ENCODE data around the gene PMEPA1.

The PMEPA1 gene

DNA sequence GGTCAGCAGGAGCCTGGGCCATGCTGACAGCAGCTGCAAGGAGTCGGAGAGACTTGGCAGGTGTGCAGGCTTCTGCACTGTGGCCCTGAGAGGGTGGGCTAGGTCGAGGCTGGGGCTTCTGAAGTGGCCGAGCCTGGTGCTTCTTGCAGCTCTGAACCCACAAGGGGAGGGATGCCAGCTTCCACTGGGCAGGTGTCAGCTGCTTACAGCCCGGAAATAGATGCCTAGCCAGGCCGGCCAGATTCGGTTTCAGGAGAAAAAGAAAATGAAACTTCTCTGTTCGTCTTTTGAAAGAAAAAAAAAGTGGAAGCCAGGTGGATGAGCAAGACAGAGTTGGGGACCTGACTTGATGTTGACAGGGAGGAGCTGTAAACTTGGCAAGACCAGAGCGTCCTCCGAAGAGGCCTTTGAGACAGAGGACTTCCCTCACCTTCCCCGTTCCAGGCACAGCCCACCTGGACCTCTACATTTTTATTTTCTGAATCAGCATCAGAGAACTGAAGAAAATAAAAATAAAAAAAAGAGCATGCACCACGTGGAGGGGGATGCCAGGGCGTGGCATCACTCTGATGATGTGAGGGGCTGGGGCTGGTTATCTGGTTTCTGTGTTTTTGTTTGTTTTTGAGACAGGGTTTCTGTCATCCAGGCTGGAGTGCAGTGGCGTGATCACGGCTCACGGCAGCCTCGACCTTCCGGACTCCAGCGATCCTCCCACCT lies 89.4 kb downstream of the PMEPA1 start, which contains the start of gene ZBP1:
ZBP1 (minus strand) TSS at position 153 of the 717 bp plus-strand sequence; CDS start at position 22, 131 bp downstream.
- peak; percentile 18 for FAIRE-seq

DNA sequence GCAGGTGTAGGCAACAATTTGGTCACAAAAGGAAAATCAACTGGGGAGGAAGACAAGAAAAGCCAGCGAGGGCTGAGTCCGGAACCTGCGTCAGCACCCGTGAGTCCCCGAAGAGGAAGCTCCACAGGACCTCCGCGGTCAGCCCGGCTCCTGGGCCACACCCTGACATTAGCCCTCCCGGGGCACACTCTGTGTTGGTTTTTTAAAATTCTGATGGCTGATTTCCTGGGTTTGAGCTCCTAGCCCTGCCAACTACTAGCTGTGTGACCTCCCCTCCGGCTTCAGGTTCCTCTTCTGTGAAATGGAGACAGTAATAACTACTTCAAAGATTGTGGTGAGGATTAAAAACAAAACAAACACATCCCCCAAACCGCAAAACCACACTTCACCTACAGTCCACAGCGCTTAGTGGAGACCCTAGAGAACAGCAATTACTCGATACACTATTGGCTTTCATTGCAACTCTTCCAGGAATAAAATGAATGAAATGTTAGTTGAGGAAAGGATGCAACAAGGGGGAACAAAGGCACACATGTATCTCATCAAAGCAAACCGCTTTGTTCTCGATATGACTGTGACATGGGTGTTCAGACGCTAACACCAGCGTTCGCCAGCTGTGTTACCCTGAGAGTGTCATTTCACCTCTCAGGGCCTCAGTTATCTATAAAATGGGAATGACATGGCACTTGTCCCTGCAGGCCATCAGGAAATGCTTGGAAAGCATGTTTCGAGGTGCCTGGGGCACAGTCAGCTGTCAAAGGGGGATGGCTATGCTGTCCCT lies 90.6 kb downstream of the PMEPA1 start:
- FAIRE-seq, result no peak

DNA sequence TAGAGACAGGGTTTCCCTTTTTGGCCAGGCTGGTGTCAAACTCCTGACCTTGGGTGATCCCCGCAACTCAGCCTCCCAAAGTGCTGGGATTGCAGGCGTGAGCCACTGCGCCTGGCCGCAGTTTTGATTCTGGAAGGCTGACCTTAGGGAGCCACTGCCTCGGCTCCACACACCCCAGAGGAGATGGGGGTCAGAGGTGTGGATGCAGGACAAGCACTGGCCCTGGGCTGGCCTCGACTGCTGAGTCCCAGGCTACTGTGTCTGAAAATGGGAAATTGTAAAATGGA lies 91.1 kb downstream of the PMEPA1 start:
- FAIRE-seq, result no peak

DNA sequence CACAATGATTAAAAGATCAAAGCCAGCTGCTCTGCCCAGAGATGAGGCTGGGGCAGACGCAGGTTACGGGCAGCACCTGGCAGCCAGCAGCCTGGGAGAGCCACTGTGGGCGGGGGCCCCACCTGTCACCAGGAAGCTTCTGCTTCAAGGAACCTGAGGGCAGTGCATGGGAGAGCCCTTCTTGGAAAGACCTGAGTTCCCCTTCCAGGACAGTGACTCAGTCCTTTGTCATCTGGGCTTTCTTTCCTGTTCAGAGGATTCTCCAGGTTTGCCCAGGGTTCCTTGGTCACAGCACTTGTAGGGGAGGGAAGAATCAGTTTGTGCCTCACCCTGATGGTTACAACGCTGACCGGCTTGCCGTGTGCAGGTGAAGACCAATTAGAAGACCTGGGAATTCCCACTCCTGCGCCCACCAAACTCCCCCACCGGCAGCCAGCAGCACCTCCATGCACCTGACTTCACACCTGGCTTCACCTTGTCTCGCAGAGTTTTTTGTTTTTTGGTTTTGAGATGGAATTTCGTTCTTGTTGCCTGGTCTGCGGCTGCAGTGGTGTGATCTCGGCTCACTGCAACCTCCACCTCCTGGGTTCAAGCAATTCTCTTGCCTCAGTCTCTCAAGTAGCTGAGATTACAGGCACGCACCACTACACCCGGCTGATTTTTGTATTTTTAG lies 91.6 kb downstream of the PMEPA1 start:
- FAIRE-seq, result no peak

DNA sequence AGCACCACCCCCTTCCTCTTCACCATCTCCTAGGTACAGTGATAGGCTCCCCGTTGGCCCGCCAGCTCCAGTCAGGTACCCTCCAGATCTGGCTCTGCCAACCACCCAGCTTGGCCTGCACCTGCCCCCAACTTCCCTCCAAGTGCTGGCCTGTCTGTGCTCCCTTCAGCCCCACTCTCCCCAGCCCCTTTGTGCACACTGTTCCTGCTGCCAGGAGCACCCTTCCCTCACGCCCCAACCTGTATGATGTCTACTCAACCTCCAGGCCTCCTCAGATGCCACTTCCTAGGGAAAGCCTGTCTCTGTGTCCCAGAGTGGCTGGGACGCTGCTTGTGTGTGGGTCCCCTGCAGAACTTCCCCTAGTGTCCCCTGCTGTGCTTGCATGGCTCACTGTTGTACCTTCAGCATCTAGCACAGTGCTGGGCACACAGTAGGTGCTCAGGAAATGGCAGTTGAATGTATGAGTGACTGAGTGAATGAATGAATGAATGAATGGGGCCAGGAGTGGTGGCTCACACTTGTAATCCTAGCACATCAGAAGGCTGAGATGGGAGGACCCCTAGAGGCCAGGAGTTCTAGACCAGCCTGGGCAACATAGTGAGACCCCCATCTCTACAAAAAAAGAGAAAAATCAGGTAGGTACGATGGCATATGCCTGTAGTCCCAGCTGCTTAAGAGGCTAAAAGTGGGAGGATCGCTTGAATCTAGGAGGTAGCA lies 92.6 kb downstream of the PMEPA1 start:
- no peak for FAIRE-seq

DNA sequence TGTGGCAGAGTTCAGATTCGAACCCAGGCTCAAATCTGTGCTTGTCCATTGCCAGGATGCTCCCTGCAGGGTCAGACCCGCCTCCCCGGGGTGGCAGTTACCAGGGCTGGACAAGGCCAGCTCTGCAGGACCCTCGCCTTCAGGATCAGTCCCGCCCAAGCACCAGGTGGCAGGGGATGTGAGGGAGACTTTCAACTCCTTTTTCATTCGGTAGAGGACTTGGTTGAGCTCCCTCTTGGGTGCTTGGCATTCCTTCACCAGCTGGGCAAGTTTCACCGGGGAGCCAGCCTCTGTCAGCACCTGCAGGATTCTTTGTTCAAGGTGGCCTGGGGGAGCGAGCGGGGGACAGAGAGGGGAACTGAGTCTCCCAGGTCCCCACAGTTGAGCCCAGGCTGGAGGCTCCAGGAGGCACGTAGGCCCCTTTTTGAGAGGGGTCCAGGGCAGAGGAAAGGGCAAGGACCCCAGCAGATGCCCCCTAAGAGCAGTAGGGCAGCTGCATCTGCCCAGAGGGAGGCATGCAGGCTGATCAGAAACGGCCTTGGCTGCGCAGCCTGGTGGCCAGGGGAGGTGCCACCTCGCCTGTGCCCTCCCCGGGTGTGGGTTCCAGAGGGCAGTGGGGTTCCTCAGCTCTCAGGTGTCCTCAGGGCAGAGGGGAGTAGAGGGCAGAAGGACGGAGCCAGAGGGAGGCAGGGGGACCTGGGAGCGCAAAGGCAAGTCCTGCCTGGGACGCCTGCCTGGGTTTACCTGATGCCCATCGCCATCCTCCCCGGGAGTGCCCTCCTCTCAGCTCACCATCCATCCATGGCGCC lies 93.5 kb downstream of the PMEPA1 start:
- FAIRE-seq, result no peak

DNA sequence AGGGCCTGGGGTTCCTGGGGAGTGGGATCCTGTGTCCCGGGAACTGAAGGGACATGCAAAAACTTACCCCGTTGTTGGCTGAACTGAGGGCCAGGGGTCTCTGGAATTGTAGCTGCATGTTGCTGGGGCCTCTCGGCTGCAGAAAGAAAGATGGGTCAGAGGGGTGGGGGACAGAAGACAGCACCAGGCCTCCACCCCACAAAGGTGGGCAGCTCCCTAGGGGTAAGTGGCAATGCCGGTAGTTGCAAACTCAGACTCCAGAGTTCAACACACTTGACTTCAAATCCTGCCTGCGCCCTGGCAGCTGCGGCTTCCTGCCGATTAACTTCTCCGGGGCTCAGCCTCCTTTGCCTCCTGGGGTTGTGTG lies 94.4 kb downstream of the PMEPA1 start:
- no peak for FAIRE-seq

DNA sequence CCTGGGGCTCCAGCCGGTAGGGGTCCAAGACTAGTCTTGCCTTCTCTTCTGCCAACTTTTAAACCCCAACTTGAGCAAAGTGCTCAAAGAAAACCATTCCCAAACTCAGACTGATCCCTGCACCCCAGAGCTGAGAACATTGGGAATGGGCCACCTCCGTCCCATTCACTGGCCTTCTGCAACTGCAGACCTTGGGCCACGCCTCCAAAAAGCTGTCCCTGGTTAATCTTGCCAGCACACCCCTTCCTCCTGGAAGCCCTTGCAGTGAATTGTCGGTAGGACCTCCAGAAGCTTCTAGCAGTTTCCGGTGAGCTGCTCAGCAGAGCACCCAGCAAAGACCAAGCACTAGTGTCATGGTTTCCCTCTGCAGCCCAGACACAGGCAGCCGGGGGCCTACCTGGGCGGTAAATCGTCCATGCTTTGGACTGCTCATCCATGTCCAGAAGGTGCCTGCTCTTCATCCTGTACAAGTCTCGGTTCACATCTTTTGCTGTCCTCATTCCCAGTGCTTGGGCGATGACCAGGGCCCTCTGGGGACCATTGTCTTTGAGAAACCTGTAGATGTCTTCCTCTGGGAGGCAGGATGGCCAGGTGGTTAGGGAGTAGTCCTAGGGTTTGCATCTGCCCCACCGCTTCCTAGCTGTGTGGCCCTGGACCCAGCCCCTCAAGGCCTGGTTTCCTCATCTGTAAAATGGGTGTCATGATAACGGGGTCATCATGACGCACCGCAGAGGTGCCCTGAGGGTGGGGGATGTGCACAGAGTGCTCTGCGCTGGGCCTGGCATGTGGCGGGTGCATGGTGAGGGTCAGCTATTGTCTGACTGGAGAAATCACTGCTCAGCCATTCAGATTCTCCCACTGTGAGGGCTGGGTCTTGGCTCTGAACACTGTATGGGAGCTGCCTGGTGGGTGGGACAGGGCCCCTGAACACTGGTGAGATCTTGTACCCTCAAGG lies 95.0 kb downstream of the PMEPA1 start:
- no peak for FAIRE-seq

DNA sequence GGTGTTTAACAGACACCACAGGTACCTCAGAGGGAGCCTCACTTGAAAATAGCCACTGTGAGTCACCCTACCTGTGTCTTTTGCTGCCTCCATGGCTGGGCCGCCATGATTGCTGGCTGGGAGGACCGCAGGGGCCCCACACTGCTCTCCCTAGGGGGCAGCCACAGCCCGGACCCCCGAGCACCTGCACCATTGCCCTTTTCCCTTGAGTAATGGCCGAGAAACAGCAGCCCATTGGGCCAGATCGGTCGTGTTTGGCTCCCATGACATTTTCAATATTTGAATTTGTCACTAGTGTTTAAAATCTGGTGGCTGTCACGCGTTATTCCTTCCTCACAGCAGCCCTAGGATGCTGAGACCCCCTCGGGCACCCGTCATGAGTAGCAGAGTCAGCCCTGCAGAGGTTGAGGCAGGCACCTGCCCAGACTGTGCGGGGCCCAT lies 96.3 kb downstream of the PMEPA1 start:
- no peak for FAIRE-seq

DNA sequence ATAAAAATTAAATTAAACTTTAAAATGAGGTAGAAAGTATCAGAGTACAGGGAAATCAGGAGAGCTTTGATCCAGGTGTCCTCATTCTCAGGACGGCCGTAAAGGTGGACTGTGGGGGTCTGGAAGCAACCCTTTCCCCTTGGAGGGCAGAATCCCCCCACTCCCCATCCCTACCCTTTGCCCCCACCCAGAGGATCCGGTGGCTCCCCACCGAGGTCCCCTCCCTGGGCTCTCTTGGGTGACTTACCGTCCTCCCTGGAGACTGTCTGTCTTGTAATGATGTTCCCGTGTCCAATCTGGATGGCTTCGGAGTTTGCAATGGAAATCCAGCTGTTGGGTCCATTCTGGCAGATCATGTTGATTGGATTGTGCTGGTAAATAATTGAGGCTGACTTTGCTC lies 96.9 kb downstream of the PMEPA1 start:
- no peak for FAIRE-seq

DNA sequence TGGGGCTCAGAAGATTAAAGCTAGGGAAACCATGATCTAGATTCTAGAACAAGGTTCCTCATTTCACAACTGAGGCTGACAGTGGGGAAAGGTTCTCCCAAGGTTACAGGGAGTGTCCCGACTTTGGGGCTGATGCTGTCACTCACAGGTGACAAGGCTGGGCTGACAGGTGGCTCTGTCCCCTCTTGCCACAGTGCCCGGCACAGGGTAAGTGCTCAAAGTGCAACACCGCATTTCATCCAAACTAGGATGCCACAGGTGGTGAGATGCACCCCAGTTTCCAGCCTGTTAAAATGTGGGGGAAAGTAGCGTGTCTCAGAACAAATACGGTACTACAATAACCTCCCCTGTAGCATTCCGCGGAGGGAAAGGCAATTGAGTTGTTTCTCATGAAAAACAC lies 97.4 kb downstream of the PMEPA1 start:
- FAIRE-seq, result no peak

DNA sequence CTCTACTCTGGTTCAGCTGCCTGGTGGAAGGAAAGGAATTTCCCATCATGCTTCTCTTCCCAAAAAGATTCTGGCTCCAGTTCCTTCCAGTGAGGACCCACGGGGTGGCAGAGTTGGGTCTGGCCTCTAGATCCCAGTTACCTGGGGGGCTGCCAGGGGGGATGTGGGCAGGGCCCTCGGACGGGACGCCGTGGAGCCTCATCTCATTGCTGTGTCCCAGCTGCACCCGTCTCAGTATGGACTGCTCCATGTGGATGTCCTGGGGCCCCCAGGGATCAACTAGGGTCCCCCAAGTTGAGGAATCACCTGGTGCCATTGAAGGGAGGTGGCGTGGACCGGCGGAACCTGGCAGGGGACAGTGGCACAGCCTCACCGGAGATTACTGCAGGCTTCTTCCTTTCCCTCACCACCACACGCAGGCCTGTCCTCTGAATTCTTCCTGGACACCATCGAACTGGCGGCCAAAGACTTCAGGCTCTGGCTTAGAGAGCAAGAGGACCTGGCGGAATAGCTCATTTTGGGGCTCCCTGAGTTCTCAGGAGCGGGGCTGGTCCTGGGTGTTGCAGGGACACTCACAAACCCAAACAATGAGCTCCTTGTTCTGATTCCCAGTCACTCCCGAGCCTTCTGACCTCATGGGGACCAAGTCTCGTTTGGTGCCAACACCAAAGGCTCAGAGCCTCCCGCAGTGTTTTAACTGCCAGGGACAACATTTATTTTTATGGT lies 98.1 kb downstream of the PMEPA1 start:
- FAIRE-seq, result no peak

DNA sequence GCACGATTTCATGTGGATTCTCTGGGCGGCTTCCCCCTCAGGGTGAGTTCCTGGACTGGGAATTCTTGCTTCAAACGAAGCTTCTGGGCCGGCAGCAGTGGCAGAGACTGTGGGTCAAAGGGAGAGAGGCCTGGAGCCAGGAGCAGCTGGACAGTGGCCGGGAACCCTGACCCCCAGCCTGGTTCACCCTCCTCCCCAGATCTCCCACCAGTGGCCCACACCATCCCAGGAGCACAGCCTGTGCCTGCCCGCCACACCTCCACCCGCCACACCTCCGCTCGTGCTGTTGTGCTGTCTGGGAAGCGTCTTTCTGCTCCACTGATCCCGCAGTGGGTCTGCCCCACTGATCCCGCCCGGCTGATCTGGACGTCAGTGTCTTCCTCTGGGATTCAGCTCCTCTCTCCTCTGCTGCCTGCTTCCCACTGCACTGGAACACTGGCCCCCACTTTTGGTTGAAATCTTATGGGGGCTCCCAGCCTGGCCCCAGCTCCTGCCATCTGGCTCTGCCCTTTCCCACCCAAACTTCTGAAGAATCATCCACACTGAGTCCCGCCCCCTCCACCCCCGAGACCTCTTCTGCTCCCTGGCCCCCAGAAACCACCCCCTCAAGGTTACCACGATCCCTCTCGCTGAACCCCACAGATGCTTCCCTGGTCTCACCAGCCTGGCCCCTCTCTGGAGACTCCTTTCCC lies 99.4 kb downstream of the PMEPA1 start:
- FAIRE-seq, result no peak

DNA sequence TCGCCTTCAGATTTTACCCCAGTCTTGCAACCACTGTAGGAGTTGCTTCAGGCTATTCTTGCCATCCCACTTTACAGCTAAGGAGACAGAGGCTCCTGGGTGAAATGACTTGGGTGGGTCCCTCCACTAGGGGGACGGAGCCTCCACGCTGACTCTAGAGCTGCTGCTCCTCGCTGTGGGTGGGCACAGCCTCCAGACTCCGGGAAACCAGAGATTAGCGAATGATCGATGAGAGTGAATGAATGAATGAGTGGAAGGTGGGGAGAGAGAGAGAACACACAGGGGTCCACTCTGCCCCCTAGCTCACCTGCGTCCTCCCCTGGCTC lies 100.0 kb downstream of the PMEPA1 start:
- no peak for FAIRE-seq

DNA sequence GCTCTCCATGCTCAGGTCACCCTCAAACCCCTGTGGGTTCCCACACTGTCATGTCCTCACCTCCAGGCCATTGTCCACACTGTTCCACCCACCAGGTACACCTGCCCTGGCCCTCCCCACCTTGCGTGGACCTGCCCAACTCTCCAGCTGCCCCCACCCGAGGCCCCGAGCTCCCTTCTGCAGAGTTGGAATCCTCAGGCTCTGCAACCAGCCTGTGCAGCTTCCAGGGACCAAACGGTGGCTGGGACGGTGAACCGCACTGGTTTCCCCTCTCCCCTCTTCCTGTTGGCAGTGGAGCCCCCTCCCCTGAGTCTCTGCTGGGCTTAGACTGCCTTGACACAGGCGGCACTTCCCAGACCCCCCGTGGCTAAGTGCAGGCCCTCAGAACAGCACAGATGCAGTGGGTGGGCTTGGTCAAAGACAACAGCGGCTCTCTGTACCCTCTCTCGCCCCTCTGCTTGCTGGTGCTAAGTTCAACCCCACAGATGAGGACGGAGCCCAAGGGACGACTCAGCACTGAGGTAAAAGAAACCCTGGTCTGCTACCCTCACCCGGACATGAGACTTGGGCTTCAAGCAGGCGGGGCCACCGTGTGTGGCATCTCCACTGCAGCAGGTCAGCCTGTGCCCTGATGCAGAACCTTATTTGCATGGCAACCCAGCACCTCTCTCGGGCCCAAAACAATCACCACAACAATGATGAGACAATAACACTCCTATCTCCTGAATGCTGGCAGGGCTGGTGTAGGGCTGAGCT lies 100.6 kb downstream of the PMEPA1 start:
- no peak for FAIRE-seq

DNA sequence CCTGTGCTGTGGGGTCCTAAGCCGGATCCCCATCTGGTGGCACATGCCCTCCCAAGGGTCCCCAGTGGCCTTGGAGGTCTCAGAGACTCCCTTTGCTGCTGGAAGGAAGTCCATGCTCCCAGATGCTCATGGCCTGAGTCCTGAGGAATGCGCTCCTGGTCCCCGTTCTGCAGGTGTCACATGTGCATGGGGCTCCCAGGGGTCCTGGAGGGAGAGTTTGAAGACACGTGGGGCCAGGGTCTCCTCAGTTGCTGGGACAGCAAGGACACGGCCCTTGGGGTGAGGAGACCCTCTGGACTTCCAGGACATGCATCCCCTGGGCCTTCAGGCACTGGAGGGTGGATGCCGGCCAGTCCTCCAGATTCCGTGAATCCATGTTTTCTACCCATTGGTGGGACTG lies 101.3 kb downstream of the PMEPA1 start:
- FAIRE-seq, result no peak

DNA sequence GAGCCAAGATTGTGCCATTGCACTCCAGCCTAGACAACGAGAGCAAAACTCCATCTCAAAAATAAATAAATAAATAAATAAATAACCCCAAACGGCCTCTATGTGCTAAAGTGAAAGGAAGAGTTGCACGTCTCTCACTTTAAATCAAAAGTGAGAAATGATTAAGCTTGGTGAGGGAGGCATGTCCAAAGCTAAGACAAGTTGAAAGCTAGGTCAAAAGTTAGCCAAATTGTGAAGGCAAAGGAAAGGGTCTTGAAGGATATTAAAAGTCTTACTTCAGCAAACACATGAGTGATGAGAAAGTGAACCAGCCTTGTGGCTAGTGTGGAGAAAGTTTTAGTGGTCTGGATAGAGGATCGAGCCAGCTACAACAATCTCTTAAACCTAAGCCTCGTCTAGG lies 103.9 kb downstream of the PMEPA1 start:
- no peak for FAIRE-seq

DNA sequence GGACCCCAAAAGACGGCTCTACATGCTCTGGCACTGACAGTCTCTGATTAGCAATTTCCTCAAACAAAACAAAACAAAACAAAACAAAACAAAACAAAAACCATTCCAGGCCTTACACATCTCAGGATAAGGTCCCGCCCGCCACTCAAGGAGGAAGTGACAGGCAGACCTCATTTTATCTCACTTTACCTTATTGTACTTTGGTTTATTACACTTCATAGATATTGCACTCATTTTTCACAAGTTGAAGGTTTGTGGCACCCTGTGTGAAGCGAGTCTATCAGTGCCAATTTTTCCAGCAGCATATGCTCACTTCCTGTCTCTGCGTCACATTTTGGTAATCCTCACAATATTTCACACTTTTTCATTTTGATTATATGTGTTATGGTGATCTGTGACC lies 104.8 kb downstream of the PMEPA1 start:
- no peak for FAIRE-seq

DNA sequence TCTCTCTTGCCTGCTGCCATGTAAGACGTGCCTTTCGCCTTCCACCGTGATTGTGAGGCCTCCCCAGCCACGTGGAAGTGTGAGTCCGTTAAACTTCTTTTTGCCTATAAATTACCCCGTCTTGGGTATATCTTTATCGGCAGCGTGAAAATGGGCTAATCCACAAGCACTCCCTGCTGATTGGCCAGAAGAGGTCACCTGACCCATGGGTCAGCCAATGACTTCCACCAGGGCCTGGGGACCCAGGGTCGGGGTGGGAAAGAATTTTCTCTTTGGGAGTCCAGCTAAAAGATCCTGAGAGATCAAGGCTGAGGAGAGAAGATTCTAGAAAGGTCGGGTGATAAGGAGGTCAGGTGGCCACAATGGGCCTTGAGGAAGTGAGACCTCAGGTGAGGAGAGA lies 106.7 kb downstream of the PMEPA1 start:
- FAIRE-seq, result no peak
